BJ (cell line): Measurements from ENCODE around the gene BBS7. TPM values are rescaled to one million over a fixed set of nuclear protein-coding genes. Genes with fewer than 3 reads are reported as not detected.
A peak's percentile ranks its signal among the peaks of the same experiment; 100 is the strongest.

Source experiments
- CTCF ChIA-PET: fragments of 350-600 bp; formaldehyde crosslinking; extraction: SDS; loops from one replicate; lab custom pipeline; 2021; ENCODE audit warnings: antibody characterized with exemption, inconsistent platforms; lab: Yijun Ruan, JAX
- POLR2A ChIA-PET: fragments of 300-600 bp; sonication (Branson Sonifier 250); formaldehyde crosslinking; extraction: SDS; loops from one replicate; lab custom pipeline; 2021; ENCODE audit warnings: antibody characterized with exemption; lab: Charles Lee
- DNase-seq: peaks from one replicate; pipeline ENCODE4 v3.0.0-alpha.2; 2011; ENCODE audit warnings: low read depth
- H3K27me3 ChIP-seq: 2 replicates; pipeline ENCODE4 v1.6.0; 2011; ENCODE audit warnings: low read length; ENCODE audit not compliant: control insufficient read depth, insufficient read depth
- H3K36me3 ChIP-seq: 2 replicates; pipeline ENCODE4 v1.5.1; 2011; ENCODE audit warnings: low read length; ENCODE audit not compliant: control insufficient read depth, insufficient read depth
- H3K4me3 ChIP-seq: 2 replicates; pipeline ENCODE4 v1.5.1; 2011; ENCODE audit warnings: low read depth, mild to moderate bottlenecking, control low read depth, low read length
- CTCF ChIP-seq: IDR thresholded peaks from 2 replicates; pipeline ENCODE4 v1.5.1; 2011; ENCODE audit warnings: low read depth, mild to moderate bottlenecking, control low read depth, inconsistent platforms, low read length, moderate library complexity; ENCODE audit not compliant: insufficient read depth
- polyA plus RNA-seq: library from polyadenylated mRNA; depleted of rRNA; stranded (reverse); fragments of >200 nt; gene quantifications from 2 replicates; pipeline ENCODE4 v1.2.3, GENCODE V29; 2011

The BBS7 gene
- polyA plus RNA-seq, 1 experiment = 15.0 TPM

GRCh38 chr4:121806411-121806810, 63.9 kb downstream of the BBS7 start:
- Histone ChIP-seq H3K4me3 (no peak overlapping the region), H3K27me3 (no peaks in the 10 kb centered on the region), H3K36me3 (peaks cover 1% of the 10 kb centered on the region)
- TF ChIP-seq CTCF = no peak
- CTCF ChIA-PET = interaction anchor here (1.4 kb wide), 1 partner anchor 17 kb away, joined by 3 read pairs; no protein-coding TSS in a partner anchor
- no peak for DNase-seq
- POLR2A ChIA-PET = interaction anchor here (0.7 kb wide), 1 partner anchor 21 kb away, joined by 5 read pairs; no protein-coding TSS in a partner anchor

GRCh38 chr4:121801715-121802075, 68.6 kb downstream of the BBS7 start:
- no peaks in the 10 kb centered on the region; the same call in none of the 2 replicates for H3K36me3 ChIP-seq
- POLR2A ChIA-PET = no interaction called here
- no peaks in the 10 kb centered on the region for H3K27me3 ChIP-seq
- DNase-seq = no peak
- CTCF ChIA-PET = interaction anchor here (0.6 to 1.5 kb wide), 2 partner anchors 12 to 61 kb away, joined by 3 read pairs; no protein-coding TSS in a partner anchor
- H3K4me3 ChIP-seq = peak overlapping the region; percentile 72
- no peak for TF ChIP-seq CTCF

- H3K36me3 ChIP-seq = no peaks in the 10 kb centered on the region; the same call in none of the 2 replicates
- no peaks in the 10 kb centered on the region for H3K27me3 ChIP-seq
- no peak for TF ChIP-seq CTCF
- peak within 1 kb of the TSS; percentile 72 for H3K4me3 ChIP-seq
- peak; percentile 60 for DNase-seq
- ChIA-PET POLR2A (no interaction called here), CTCF (interaction anchor here (0.6 to 1.5 kb wide), 3 partner anchors 12 to 126 kb away, joined by 3 read pairs; no protein-coding TSS in a partner anchor)
Measured at GRCh38 chr4:121800961-121801714, 69.1 kb downstream of the BBS7 start, which contains the start of gene EXOSC9. TSS of gene EXOSC9 (plus strand) at chr4:121801323. CDS start at chr4:121801425, 102 bp downstream.

GRCh38 chr4:121800638-121800960, 69.7 kb downstream of the BBS7 start:
- no peak for TF ChIP-seq CTCF
- DNase-seq = no peak
- Histone ChIP-seq H3K36me3 (no peaks in the 10 kb centered on the region; the same call in none of the 2 replicates), H3K4me3 (peak overlapping the region; percentile 72), H3K27me3 (no peaks in the 10 kb centered on the region)
- CTCF ChIA-PET = interaction anchor here (1.1 to 1.5 kb wide), 2 partner anchors 11 to 125 kb away, joined by 3 read pairs; no protein-coding TSS in a partner anchor
- POLR2A ChIA-PET = no interaction called here

- POLR2A ChIA-PET = no interaction called here
- no peak overlapping the region for H3K4me3 ChIP-seq
- TF ChIP-seq CTCF = no peak
- H3K36me3 ChIP-seq = no peaks in the 10 kb centered on the region; the same call in none of the 2 replicates
- H3K27me3 ChIP-seq = no peaks in the 10 kb centered on the region
- CTCF ChIA-PET = interaction anchor here (1.1 to 1.5 kb wide), 2 partner anchors 10 to 125 kb away, joined by 3 read pairs; no protein-coding TSS in a partner anchor
- no peak for DNase-seq
Measured at GRCh38 chr4:121799867-121800501, 70.3 kb downstream of the BBS7 start.
